ENCODE results near the gene CCNJL.

- no peak for TF ChIP-seq CTCF (conservative IDR thresholded peaks at IDR 0.05)
- no peak for TF ChIP-seq EZH2 (IDR thresholded peaks at IDR 0.05; ENCODE audit: low read depth)
Observed at GRCh38 chr5:160213537-160213936, 98.8 kb downstream of the CCNJL start.

Data from PC-9 (cell line).